ENCODE measurements around the gene TMEM109.
A peak's percentile ranks its signal among the peaks of the same experiment; 100 is the strongest.

TMEM109 gene

GRCh38 chr11:60925868-60926267 is 11.9 kb downstream of the TMEM109 start:
- H3K4me3 ChIP-seq (ENCODE audit: control insufficient read depth, low read depth, low read length): no peak overlapping the region
- DNase-seq (ENCODE audit: low read depth): peak; percentile 16
- TF ChIP-seq, protein P1, sequence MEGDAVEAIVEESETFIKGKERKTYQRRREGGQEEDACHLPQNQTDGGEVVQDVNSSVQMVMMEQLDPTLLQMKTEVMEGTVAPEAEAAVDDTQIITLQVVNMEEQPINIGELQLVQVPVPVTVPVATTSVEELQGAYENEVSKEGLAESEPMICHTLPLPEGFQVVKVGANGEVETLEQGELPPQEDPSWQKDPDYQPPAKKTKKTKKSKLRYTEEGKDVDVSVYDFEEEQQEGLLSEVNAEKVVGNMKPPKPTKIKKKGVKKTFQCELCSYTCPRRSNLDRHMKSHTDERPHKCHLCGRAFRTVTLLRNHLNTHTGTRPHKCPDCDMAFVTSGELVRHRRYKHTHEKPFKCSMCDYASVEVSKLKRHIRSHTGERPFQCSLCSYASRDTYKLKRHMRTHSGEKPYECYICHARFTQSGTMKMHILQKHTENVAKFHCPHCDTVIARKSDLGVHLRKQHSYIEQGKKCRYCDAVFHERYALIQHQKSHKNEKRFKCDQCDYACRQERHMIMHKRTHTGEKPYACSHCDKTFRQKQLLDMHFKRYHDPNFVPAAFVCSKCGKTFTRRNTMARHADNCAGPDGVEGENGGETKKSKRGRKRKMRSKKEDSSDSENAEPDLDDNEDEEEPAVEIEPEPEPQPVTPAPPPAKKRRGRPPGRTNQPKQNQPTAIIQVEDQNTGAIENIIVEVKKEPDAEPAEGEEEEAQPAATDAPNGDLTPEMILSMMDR (IDR thresholded peaks at IDR 0.05; ENCODE audit: control insufficient read depth, insufficient read depth, low read depth, low read length, missing control alignments): no peak

GRCh38 chr11:60926500-60926899 is 12.5 kb downstream of the TMEM109 start:
- no peak for DNase-seq (ENCODE audit: low read depth)
- TF ChIP-seq, protein P1 (IDR thresholded peaks at IDR 0.05; ENCODE audit: control insufficient read depth, insufficient read depth, low read depth, low read length, missing control alignments): no peak
- no peak overlapping the region for H3K4me3 ChIP-seq (ENCODE audit: control insufficient read depth, low read depth, low read length)

- TF ChIP-seq, protein P1 (IDR thresholded peaks at IDR 0.05; ENCODE audit: control insufficient read depth, insufficient read depth, low read depth, low read length, missing control alignments): no peak
- DNase-seq (ENCODE audit: low read depth): no peak
- no peak overlapping the region for H3K4me3 ChIP-seq (ENCODE audit: control insufficient read depth, low read depth, low read length)
These were observed 13.2 kb downstream of the TMEM109 start for GRCh38 chr11:60927061-60927592.

DNA sequence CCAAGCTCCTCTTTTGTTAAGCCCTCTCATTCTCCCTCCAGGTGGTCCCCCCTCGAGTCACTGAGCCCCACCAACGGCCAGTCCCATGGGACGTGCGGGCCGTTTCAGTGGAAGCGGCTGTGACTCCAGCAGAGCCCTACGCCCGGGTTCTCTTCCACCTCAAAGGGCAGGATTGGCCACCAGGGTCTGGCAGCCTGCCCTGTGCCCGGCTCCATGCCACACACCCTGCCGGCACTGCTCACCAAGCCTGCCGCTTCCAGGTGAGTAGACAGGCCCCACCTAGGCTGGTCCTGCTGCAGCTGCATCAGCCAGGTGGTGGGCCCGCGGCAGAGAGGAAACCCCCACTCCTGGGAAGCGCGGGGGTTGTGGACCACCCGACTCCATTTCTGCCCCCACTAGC is 13.6 kb downstream of the TMEM109 start:
- no peak for DNase-seq (ENCODE audit: low read depth)
- TF ChIP-seq, protein P1 (IDR thresholded peaks at IDR 0.05; ENCODE audit: control insufficient read depth, insufficient read depth, low read depth, low read length, missing control alignments): no peak
- no peak overlapping the region for H3K4me3 ChIP-seq (ENCODE audit: control insufficient read depth, low read depth, low read length)

DNA sequence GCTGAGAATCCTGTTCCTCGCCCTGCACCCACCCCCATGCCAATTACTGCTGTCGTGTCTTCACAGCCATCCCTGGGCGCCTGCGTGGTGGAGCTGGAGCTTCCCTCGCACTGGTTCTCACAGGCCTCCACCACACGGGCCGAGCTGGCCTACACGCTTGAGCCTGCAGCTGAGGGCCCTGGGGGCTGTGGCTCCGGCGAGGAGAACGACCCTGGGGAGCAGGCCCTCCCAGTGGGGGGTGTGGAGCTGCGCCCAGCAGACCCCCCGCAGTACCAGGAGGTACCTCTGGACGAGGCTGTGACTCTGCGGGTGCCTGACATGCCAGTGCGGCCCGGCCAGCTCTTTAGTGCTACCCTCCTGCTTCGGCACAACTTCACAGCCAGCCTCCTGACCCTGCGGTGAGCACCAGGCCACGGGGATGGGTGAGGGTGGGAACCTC is 14.6 kb downstream of the TMEM109 start:
- H3K4me3 ChIP-seq (ENCODE audit: control insufficient read depth, low read depth, low read length): no peak overlapping the region
- no peak for DNase-seq (ENCODE audit: low read depth)
- TF ChIP-seq, protein P1 (IDR thresholded peaks at IDR 0.05; ENCODE audit: control insufficient read depth, insufficient read depth, low read depth, low read length, missing control alignments): no peak

DNA sequence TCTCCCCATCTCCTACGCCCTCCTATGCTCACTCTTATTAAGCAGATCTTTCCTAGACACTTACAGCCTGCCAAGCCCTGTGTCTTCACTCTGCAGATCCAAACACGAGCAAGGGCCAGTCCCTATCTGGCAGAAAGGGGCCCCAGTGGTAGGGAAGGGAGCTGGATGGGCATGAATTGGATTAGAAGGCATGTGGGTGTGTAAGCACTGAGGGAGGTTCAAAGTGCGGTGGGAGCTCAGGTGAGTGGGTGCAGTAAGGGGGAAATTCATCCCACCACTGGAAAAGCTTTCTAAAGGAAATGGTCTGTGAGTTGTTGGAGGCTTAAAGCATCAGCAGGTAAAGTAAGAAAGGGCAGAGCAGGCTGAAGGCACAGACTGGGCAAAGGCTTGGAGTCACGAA is 15.8 kb downstream of the TMEM109 start:
- DNase-seq (ENCODE audit: low read depth): no peak
- TF ChIP-seq, protein P1 (IDR thresholded peaks at IDR 0.05; ENCODE audit: control insufficient read depth, insufficient read depth, low read depth, low read length, missing control alignments): no peak
- H3K4me3 ChIP-seq (ENCODE audit: control insufficient read depth, low read depth, low read length): no peak overlapping the region

GRCh38 chr11:60930394-60930793 is 16.4 kb downstream of the TMEM109 start:
- no peak for DNase-seq (ENCODE audit: low read depth)
- TF ChIP-seq, protein P1 (IDR thresholded peaks at IDR 0.05; ENCODE audit: control insufficient read depth, insufficient read depth, low read depth, low read length, missing control alignments): no peak
- H3K4me3 ChIP-seq (ENCODE audit: control insufficient read depth, low read depth, low read length): no peak overlapping the region

Measured in AG09309 (cell line).